ENCODE measurements around the gene TAOK3.
A peak's percentile ranks its signal among the peaks of the same experiment; 100 is the strongest.
"Not testable (repeated sequence)": the region's sequence is repeated elsewhere in the genome, so short reads cannot be mapped to it uniquely, and the experiment has no call there.

The TAOK3 gene

DNA sequence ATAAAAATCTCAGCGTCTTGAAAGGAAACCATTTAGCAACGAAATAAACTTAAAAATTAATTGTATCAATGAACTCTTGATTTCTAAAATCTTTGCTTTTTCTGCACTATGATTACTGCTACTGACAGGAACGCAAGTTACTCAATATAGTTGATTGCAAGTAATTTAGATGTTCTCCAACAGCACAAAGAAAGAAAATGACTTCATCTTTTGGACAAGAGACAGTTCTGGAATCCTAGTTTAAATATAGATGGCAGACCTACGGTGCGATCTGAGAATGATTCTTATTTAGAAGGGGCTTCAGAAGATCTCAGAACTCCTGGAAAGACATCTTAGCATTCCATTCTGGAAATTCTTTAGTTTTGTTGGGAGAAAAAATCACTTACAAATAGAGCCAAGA, 2.2 kb upstream of the TAOK3 start:
- no peak for DNase-seq (ENCODE audit: low read depth, low spot score)
- H3K4me3 ChIP-seq (ENCODE audit: low read length) = no peak overlapping the region

DNA sequence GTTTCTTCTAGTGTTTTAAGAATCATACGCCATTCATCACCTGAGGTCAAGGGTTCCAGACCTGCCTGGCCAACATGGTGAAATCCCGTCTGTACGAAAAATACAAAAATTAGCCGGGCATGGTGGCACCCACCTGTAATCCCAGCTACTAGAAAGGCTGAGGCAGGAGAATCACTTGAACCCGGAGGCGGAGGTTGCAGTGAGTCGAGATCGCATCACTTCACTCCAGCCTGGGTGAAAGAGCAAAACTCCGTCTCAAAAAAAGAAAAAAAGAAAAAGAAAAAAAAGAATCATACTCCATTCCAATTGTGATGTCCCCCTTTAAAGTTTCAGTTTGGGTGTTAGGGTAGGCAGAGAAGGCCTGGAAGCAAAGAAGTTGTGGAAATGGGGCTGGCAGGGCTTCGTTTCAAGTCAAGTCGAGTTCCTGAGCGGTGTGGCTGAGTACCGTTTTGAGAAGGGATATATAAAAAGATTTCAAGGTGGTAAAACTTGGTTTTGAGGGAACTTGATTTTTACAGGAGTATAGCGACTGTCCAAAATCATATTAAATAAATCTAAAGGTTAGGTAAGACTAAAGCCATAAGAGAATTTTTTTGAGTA, 1.5 kb upstream of the TAOK3 start:
- no peak for DNase-seq (ENCODE audit: low read depth, low spot score)
- H3K4me3 ChIP-seq (ENCODE audit: low read length) = no peak overlapping the region

DNA sequence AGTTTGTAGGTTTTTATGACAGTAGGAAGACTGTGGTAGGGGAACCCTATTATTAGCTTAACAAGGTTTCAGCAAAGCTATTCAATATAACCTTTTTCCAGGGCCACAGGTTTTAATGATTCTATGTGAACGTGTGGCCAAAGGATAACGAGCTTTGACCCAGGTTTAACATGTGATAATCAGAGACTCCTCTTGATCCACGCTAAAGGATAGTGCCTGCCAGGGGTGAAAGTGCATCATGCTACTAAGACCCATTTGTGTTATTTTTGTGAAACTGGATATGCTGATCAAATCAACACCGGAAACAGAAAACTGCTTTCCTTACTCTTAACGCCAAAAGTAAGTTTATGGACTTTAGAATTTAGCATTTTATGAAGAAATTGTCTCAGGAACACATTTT, 909 bp upstream of the TAOK3 start:
- no peak for DNase-seq (ENCODE audit: low read depth, low spot score)
- peak overlapping the region; percentile 92 for H3K4me3 ChIP-seq (ENCODE audit: low read length)

DNA sequence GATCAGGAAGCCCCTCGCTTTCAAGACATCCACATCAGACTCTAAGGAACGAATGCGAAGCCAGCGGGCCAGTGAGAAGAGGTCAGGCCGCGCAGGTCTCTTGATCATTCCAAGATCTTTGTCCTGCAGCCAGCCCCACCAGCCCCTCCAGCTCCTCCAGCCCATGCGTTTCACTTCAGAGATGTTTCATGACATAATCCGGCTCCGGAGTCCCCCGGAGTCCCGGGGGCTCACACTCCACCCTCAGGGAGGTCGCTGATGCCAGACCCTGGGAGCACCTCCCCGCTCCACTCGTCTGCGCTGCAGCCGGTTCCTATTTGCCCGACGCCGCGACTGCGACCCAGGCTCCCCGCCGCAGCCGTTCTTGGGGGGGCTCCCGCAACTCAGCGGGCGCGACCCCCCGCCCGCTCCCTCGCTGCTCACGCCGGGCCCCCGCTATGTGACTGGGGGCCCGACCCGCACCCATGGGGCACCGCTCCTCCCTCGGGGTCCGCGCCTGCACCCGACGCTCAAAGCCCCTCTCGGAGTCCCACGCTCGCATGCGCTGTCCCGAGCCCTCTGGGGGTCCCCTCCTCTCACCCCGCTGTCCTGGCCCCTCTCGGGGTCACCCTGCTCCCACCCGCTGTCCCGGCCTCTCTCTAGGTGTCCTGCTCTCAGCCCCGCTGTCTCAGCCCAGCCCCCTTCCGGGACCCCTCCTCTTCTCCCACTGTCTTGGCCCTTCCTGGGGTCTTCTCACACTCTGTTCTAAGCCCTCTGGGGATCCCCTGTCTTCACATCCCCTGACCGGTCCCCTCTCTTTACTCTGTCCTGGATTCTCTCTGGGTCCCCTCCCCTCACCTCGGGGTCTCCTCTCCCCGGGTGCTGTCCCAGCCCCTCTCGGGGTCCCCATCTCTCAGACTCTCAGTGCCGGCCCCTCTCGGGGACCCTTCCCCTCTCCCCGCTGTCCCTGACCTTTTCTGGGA, 1.1 kb downstream of the TAOK3 start:
- no peak for DNase-seq (ENCODE audit: low read depth, low spot score)
- peak overlapping the region; percentile 80 for H3K4me3 ChIP-seq (ENCODE audit: low read length)

DNA sequence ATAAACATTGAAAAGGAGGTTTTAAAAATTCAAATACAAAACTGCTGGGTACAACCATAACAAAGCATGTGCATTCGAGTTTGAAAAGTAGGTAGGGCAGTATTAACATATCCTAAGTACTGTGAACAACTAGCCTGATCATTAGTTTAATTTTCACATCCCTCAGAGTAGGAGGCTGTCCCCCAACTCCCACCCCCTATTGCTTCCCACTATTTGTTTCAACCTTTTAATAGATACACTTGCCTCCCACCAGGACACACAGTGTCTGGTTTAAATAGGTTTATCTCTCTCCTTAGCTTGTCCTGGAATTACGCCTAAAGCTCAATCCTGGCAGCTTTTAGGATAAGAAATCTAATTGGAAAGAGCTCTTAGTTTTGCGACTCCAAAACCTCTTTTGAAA, 2.1 kb downstream of the TAOK3 start:
- no peak for DNase-seq (ENCODE audit: low read depth, low spot score)
- H3K4me3 ChIP-seq (ENCODE audit: low read length) = no peak overlapping the region

DNA sequence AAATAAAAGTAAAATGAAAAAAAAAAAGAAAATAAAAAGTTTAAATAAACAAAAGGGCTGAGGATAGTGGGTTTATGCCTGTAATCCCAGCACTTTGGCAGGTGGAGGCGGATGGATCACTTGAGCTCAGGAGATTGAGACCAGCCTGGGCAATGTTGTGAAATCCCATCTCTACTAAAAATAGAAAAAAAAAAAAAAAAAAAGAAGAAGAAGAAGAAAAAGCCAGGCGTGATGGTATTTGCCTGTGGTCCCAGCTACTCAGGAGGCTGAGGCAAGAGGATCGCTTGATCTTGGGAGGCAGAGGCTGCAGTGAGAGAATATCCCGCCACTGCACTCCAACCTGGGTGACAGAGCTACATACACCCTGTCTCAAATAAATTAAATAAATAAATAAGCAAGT, 3.9 kb downstream of the TAOK3 start:
- no peak overlapping the region for H3K4me3 ChIP-seq (ENCODE audit: low read length)
- no peak for DNase-seq (ENCODE audit: low read depth, low spot score)

DNA sequence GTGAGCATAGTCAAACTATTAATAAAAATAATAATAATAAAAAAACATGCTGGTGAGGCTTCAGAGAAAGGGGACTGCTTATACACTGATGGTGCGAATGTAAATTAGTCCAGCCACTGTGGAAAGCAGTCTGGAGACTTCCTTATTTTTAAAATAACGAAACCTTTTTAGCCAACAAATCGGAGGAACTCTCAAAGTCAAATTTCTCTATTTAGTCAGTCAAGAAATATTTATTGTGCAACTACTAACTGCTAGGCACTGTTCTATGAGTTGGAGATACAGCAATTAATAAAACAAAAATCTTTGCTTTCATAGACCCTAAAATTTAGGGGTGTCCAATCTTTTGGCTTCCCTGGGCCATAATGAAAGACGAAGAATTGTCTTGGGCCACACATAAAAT, 10.8 kb downstream of the TAOK3 start:
- no peak overlapping the region for H3K4me3 ChIP-seq (ENCODE audit: low read length)
- no peak for DNase-seq (ENCODE audit: low read depth, low spot score)

DNA sequence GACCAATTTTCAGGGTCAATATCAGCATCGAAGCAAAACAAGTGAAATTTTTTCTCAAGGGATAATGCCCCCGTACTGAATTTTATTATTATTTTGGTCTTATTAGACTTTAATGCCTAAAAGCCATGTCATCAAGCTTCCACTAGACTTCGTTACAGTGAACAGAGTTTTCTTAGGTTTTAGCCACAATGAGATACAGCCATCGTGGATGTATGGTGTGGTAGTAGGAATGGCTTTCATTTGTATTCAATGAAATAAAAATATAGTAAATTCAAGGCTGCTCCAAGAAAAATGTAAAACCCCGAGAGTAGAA, 11.7 kb downstream of the TAOK3 start:
- no peak for DNase-seq (ENCODE audit: low read depth, low spot score)
- H3K4me3 ChIP-seq (ENCODE audit: low read length) = no peak overlapping the region

DNA sequence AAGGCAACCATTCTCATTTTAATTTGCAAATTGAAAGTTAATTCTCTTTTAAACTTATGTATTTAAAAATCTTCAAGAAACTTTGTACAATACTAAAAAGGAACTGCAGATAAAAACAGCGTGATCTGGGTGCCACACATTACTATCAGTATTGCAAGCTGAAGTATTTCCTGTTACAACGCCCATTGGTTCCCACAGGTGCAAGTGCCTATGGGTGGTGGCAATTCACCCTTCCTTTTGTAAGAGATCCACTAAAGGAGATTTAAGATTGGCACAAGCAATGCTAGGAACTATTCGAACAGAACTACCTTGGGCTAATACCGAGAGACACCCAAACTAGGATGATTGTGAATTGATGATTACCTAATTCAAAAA, 13.2 kb downstream of the TAOK3 start:
- H3K4me3 ChIP-seq (ENCODE audit: low read length) = peak overlapping the region; percentile 67
- DNase-seq (ENCODE audit: low read depth, low spot score) = peak; percentile 78

DNA sequence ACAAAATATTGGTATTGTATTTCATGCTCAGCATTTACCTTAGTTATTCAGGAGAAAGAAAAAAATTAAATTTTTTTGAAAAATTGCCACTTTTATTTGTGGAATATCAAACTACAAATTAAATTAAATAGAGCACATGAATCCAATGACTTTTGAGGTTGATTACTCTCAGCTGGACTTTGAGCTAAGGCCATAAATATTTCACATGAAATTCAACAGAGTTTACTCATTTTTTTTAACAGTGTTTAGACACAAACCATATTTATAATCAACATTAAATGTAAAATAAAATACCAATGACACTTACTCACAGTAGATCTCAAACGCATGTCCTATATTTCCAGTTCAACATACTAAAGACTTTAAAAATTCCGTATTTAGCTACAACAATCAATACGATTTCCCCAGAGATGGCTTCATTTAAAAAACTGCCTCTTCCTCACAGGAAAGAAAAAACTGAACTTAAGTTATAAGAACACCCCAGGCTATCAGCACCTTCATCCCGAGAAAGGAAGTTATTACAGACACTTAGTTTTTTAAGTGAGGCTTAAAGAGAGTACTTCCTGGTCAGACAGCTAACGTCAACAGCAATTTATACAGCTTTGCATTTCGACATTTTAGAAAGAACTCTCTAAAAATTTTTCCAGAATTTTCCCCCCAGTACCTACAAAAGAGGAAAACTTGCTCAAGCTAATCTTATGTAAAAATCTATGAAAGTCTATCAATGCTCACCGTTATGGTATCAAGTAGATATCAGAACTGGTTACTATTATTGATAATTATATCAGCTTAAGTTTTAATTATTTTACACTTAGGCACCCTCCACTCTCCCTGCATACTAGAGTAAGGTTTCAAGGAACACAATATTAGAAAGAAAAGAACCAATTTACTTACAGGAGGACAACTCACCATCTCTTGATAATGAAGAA, 13.8 kb downstream of the TAOK3 start:
- DNase-seq (ENCODE audit: low read depth, low spot score) = peak; percentile 60
- H3K4me3 ChIP-seq (ENCODE audit: low read length) = peak overlapping the region; percentile 67

DNA sequence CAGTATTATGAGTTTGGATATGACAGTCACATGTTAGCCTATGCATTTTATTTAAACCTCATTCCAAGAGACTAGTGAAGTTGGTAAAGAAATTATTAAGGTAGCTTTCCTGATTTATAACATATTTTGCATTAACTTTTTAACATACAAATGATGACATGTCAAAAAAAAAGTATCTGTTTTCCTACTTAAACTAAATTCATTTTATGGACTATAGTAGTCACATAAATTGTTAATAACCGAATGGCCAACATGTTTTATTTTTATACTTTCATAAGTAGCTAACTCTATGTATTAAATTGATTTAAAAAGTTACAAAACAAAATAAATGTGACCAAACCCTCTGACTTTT, 14.7 kb downstream of the TAOK3 start:
- H3K4me3 ChIP-seq (ENCODE audit: low read length) = peak overlapping the region; percentile 67
- no peak for DNase-seq (ENCODE audit: low read depth, low spot score)

DNA sequence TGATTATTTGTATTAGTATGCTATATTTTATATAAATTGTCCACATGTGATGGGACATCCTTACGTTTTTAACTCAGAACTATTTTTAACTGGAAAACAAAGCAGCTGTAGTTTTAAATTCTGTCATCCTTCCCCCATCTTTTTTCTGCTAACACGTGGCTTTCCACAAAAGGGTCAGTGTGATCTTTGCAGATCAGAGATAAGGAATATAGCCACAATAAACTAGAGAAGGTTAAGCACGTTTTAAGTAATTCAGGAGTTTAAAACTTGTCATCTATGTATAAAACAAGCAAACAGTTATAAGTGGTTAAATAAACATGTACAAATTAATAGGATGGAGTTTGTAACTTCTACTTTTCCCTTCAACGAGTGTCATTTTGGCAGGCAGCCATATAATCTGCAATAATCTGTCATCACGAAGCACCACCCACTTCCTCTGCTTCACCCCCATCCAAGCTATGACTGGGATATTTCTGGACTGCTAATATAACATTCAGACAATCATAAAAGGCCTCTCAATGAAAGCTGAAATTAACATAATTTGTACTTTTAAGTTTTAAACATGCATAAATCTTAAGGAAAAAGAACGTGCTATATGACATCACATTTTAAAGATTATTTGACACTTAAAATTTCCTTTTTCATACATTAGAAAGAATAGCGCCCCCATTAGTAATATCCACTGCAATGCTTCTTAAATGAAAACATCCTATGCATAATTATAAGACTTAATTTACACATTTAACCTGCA, 15.3 kb downstream of the TAOK3 start:
- peak overlapping the region; percentile 19 for H3K4me3 ChIP-seq (ENCODE audit: low read length)
- peak; percentile 81 for DNase-seq (ENCODE audit: low read depth, low spot score)

DNA sequence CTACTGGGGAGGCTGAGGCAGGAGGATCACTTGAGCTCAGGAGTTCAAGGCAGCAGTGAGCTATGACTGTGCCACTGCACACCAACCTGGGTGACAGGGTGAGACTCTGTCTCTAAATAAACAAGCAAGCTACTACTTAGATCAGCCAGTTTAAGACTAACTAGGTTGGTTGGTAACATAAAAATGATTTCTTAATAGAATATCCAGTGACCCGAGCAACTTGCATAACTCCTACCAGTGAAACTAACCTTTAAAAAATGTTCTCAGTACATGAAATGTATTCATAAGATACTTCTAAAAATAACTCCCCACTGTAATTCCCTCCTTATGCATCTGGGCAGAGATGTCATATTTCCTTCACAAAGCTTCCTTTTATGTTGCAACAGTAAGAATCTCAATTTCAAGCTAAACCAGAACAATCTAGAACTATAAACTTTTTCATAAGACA, 15.9 kb downstream of the TAOK3 start:
- no peak for DNase-seq (ENCODE audit: low read depth, low spot score)

DNA sequence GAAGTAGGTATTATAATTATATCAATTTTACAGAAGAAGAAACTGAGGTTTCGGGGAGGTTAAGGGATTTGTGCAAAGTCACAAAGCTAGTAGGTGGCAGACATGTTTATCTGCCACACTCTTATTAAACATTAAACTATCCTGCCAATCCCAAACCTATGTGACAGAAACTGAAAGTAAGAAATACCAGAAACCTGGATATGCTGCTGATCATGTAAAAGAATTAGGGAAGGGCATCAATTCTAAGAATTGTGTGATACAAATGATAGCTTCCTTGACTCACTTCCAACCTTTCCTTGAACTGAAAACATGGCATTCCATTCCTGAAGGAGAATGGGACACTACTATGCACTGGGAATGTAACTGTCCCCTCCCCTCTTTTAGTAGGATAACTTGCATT, 16.9 kb downstream of the TAOK3 start:
- no peak overlapping the region for H3K4me3 ChIP-seq (ENCODE audit: low read length)
- DNase-seq (ENCODE audit: low read depth, low spot score) = no peak

More for the DNA sequence above, 15.9 kb downstream of the TAOK3 start:
- peak overlapping the region; percentile 19; the same call in 1 of the 2 replicates for H3K4me3 ChIP-seq (ENCODE audit: low read length)

DNA sequence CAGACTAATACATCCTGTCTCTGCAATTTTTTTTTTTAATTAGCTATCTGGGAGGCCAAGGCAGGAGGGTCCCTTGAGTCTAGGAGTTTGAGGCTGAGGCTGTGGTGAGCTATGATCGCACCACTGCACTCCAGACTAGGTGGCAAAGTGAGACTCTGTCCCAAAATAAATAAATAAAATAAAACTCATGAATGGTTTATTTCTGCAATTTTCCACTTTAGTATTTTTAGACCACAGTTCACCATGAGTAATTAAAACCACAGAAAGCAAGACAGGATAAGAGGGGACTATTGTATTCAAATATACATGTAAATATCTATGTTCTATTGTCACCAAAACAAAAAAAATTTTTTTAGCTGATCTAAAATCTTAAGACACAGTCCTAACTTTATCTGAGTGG, 17.8 kb downstream of the TAOK3 start:
- DNase-seq (ENCODE audit: low read depth, low spot score) = no peak
- H3K4me3 ChIP-seq (ENCODE audit: low read length) = no peak overlapping the region

DNA sequence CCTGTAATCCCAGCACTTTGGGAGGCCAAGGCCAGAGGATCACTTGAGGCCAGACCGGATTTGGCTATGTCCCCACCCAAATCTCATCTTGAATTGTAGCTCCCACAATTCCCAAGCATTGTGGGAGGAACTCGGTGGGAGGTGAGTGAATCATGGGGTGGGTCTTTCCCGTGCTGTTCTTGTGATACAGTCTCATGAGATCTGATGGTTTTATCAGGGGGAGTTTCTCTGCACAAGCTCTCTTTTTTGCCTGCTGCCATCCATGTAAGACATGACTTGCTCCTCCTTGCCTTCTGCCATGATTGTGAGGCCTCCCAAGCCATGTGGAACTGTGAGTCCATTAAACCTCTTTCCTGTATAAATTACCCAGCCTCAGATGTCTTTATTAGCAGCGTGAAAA, 18.2 kb downstream of the TAOK3 start:
- not testable (repeated sequence) for DNase-seq (ENCODE audit: low read depth, low spot score); H3K4me3 ChIP-seq (ENCODE audit: low read length)

DNA sequence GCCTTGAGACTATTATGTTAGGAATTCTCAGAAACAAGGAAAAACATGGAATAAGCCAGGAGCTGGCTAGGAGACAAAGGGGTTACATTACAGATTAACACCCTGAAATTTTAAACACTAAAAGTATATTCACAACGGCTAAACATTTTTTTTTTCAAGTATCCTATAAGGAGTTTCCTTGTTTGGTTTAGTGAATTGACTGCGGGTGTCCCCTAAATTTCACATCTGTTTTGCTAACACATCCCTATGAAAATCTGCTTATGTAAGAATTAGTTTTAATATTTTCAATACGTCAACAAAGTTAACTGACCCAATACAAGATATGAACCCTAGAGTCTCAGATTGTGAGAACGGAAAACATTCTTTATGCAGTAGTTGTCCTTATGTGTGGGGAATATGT, 19.0 kb downstream of the TAOK3 start:
- DNase-seq (ENCODE audit: low read depth, low spot score) = no peak
- no peak overlapping the region for H3K4me3 ChIP-seq (ENCODE audit: low read length)

DNA sequence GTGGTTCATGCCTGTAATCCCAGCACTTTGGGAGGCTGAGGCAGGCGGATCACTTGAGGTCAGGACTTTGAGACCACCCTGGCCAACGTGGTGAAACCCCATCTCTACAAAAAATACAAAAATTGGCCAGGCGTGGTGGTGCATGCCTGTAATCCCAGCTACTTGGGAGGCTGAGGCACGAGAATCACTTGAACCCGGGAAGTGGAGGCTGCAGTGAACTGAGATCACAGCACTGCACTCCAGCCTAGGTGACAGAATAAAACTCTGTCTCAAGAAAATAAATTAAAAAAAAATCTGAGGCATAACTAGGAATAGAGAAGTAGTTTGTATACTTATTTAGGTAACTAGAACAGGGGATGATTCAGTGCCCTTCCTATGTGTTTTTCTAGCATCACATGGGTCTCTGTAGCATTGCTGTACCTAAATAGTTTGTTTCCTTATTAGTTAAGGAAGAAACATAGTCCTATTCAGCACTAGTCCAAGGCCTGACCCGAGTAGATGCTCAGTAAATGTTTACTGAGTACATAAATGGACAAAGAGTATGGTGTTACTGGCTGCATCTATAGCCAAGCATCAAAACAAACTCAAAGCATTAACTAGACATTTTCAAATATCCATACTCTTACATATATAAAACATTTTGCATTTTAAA, 21.7 kb downstream of the TAOK3 start:
- no peak for DNase-seq (ENCODE audit: low read depth, low spot score)
- H3K4me3 ChIP-seq (ENCODE audit: low read length) = no peak overlapping the region

DNA sequence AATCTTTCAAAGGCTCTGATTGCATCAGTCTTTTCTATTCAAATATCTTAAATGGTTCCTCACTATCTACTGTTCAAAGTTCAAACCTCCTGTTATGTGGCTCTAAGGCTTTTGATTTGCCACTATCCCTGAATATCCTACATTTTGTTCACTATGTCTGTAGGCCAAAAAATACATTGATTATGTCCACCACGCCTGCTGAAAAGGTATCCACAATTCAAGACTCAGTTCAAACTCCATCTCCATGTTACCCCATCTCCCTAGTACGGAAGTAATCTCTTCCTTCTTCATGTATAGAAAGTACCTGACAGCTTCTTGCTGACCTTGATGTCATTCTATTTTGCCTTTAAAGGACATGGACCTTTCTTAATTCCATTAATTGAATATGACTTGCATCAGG, 24.8 kb downstream of the TAOK3 start:
- H3K4me3 ChIP-seq (ENCODE audit: low read length) = no peak overlapping the region
- DNase-seq (ENCODE audit: low read depth, low spot score) = no peak

All from Jurkat, Clone E6-1 (cell line).